Left lung (tissue), 10 donors: Measurements from ENCODE around the gene C16orf95. TPM values are rescaled to one million over a fixed set of nuclear protein-coding genes. Genes with fewer than 3 reads are reported as not detected.
A peak's percentile ranks its signal among the peaks of the same experiment; 100 is the strongest.

Experiments
- ATAC-seq: fragments of 200-7000 bp; cut with Tn5 transposase; one replicate; pipeline ENCODE4 v1.9.1; 2020; ENCODE audit warnings: moderate library complexity
- DNase-seq, 4 donors: peaks; one replicate each; pipeline ENCODE4 v3.0.0-alpha.2; 2013 to 2020
- H3K27ac ChIP-seq, 2 donors: fragments of 200-600 bp; sonication (generic) in 1 of 2; one replicate each; pipeline versions ENCODE4 v1.5.0 to v1.8.0; 2020 to 2021
- H3K27me3 ChIP-seq, 2 donors: fragments of 200-600 bp; sonication (generic) in 1 of 2; one replicate each; pipeline versions ENCODE4 v1.5.0 to v1.8.0; 2020 to 2021
- H3K36me3 ChIP-seq, 2 donors: fragments of 200-600 bp; sonication (generic) in 1 of 2; one replicate each; pipeline versions ENCODE4 v1.5.0 to v1.8.0; 2020 to 2021
- H3K4me1 ChIP-seq, 2 donors: fragments of 200-600 bp; one replicate each; pipeline ENCODE4 v1.8.0; 2021
- H3K4me3 ChIP-seq, 2 donors: fragments of 200-600 bp; sonication (generic) in 1 of 2; one replicate each; pipeline versions ENCODE4 v1.5.0 to v1.8.0; 2020 to 2021; ENCODE audit warnings: mild to moderate bottlenecking in 1 of 2
- H3K9me3 ChIP-seq, 2 donors: fragments of 200-600 bp; sonication (generic) in 1 of 2; one replicate each; pipeline versions ENCODE4 v1.5.0 to v1.8.0; 2020 to 2021
- CTCF ChIP-seq, 2 donors: fragments of 200-600 bp; sonication (generic) in 1 of 2; IDR thresholded peaks; one replicate each; pipeline versions ENCODE4 v1.5.0 to v1.8.0; 2021; ENCODE audit warnings: antibody characterized with exemption in 2 of 2
- intact Hi-C, 2 donors: fragments of 100-400 bp; cut with DNase I; formaldehyde crosslinking; loops; one replicate each; pipeline versions ENCODE4 v1.11.2 to v1.14.2; 2022
- polyA plus RNA-seq, 6 donors: library from polyadenylated mRNA; unstranded; fragments of 120-200 nt; gene quantifications; one replicate each; pipeline ENCODE4 v1.2.1, GENCODE V29; 2013; ENCODE audit not compliant: insufficient read length in 6 of 6
- total RNA-seq, 2 donors: library from RNA; stranded (reverse); fragmentation: NEBNext Ultra II Directional; extraction: Animal tissue kit (Norgen Biotek cat#: 25700); gene quantifications; one replicate each; pipeline ENCODE4 v1.2.1, GENCODE V29; 2021
- donor health status: DM: no; HTN: yes; CAD: no.
- donor health status: DM: no; HTN: no; CAD: no.

C16orf95 gene
- total and polyA plus RNA-seq, 8 donors, result 2.3 to 6.7 (median 3.6) TPM

DNA sequence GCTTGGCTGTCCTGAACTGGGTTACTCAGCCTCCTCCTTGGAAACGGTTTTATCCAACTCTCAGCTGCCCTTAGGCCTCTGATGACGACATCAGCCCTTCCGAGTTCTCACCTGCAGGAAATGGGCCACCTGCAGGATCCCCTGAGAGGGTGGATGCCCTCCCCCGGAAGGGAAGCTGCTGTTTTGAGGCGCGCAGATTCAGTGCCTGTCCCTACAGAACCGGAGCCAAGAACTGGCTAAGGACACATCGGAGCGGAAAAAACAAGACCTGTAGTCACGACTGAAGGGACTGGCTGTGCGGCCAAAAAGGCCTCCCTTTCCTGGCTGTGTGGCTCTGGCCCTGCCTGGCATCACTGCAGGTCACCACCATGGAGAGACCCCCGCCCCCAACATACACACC is 11.7 kb upstream of the C16orf95 start:
- H3K4me3 ChIP-seq, result no peak overlapping the region
- intact Hi-C loops, result no loop called here
- TF ChIP-seq CTCF (IDR thresholded peaks at IDR 0.05), result no peak

DNA sequence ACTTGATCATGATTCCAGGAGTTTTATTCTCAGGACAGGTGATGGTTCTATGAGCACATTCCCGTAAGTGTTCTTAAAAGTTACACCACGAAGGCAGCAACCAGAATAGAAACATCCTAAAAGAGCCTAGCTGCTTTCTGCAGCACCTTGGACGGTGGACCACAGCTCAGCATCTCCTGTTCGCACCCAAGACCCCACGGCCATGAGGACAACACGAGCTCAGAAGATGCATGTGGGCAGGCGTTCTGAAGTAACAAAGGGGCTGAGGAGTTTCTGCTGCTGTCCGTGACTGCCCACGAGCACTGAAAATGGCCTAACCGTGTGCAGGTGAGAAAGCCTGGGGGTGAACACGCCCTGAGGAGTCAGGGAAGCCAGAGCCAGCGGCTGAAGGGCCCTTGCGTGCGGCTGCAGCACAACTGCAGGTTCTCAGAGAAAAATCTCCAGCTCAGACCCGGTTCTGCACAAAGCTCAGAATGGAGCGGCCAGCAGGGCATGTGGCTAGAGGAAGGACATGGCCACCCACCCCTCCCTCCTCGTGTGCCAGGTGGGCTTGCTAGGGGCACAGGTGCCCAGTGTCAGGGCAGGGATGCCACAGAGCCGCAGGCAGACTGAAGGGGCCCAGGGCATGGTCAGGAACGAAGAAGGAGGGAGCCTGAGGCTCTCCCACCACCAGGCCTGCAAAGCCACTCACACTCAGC is 10.8 kb upstream of the C16orf95 start:
- intact Hi-C loops, result no loop called here
- ATAC-seq (no peak), DNase-seq (no peak)
- H3K36me3 ChIP-seq, result peaks cover 0 to 48% of the 10 kb centered on the region in 2 donors
- H3K4me1 ChIP-seq, result peaks cover 4 to 10% of the 10 kb centered on the region in 2 donors
- no peaks in the 10 kb centered on the region for H3K27me3 ChIP-seq
- H3K9me3 ChIP-seq, result no peaks in the 10 kb centered on the region
- no peak overlapping the region for H3K27ac ChIP-seq
- no peak for TF ChIP-seq CTCF (IDR thresholded peaks at IDR 0.05)
- no peak overlapping the region for H3K4me3 ChIP-seq

More for the DNA sequence above, 11.7 kb upstream of the C16orf95 start:
- H3K27ac ChIP-seq, result no peak overlapping the region
- no peaks in the 10 kb centered on the region for H3K27me3 ChIP-seq
- ATAC-seq (no peak), DNase-seq (peak in 1 of 4 donors; percentile 52)
- peaks cover 0 to 57% of the 10 kb centered on the region in 2 donors for H3K36me3 ChIP-seq
- peaks cover 4 to 10% of the 10 kb centered on the region in 2 donors for H3K4me1 ChIP-seq
- H3K9me3 ChIP-seq, result no peaks in the 10 kb centered on the region

DNA sequence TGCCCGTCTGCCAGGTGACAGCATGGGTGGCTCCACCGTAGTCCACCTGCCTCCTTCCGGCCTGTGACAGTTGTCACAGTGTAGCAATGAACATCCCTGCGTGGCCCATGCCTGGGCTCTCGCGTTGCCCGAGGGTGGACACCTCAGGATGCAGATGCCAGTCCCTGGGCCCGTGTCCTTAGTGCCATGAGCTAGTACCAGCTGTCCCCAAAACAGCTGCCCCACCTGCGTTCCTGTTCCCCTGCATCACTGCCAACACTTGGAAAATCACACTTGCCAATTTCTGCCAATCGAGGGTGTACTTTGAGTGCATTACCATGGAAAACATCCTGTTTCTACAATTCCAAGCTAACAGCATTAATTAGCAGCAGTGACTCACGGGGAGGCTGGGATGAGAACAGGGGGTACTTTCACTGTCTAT is 9.0 kb upstream of the C16orf95 start:
- DNase-seq (no peak), ATAC-seq (no peak)
- intact Hi-C loops, result no loop called here
- no peaks in the 10 kb centered on the region for H3K9me3 ChIP-seq
- H3K27me3 ChIP-seq, result no peaks in the 10 kb centered on the region
- TF ChIP-seq CTCF (IDR thresholded peaks at IDR 0.05), result no peak
- H3K4me1 ChIP-seq, result peaks cover 4 to 10% of the 10 kb centered on the region in 2 donors
- H3K27ac ChIP-seq, result no peak overlapping the region
- peaks cover 0 to 35% of the 10 kb centered on the region in 2 donors for H3K36me3 ChIP-seq
- no peak overlapping the region for H3K4me3 ChIP-seq

- ATAC-seq (no peak), DNase-seq (no peak)
- intact Hi-C loops, result no loop called here
- H3K27ac ChIP-seq, result no peak overlapping the region
- no peak for TF ChIP-seq CTCF (IDR thresholded peaks at IDR 0.05)
- H3K27me3 ChIP-seq, result no peaks in the 10 kb centered on the region
- peaks cover 0 to 28% of the 10 kb centered on the region in 2 donors for H3K36me3 ChIP-seq
- no peak overlapping the region for H3K4me3 ChIP-seq
- no peaks in the 10 kb centered on the region for H3K9me3 ChIP-seq
- H3K4me1 ChIP-seq, result peaks cover 4 to 10% of the 10 kb centered on the region in 2 donors
Observed at GRCh38 chr16:87325423-87325858, 8.2 kb upstream of the C16orf95 start.

DNA sequence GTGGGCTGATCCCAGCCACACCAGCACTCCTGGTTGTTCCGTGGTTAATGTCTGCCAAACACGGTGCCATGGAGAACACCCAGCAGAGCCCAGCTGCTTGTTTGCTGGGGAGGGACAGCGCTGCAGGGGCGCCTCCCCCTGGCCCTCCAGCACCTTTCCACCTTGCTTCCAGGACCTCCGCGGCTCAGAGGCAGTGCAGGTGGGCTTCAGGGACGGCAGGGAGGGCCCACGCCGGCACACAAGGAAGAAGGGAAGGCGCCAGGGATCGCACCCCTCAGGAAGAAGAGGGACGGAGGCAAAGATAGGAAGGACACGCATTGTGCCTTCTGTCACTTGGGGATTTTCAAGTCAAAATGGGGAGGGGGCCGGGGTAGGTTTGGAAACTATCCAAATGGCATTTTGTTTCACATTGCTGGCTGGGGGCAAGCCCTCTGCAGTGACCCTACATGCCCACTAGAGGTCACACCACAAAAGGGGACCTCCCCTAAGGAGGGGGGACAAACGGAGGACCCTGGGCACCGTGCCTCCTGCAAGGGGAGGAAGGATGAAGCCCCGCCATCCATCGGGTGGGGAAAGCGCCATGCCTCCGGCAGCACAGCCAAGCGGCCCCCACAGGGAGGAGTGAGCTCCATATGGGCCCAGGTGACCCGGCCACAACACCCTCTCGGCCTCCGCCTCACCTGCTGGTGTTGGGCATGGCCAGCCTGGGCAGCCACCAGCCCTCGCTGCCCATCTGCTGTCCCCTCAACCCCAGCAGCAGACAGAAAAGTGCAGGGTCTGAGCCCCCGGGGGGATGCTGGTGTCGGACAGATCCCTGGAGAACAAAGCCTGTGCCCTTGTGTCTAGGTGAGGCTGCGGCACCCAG is 7.5 kb upstream of the C16orf95 start:
- peak in 2 of 4 donors; percentile 39 to 72 for DNase-seq
- Histone ChIP-seq H3K27me3 (no peaks in the 10 kb centered on the region), H3K27ac (no peak overlapping the region), H3K9me3 (no peaks in the 10 kb centered on the region), H3K36me3 (peaks cover 0 to 20% of the 10 kb centered on the region in 2 donors), H3K4me1 (peaks cover 4 to 10% of the 10 kb centered on the region in 2 donors), H3K4me3 (no peak overlapping the region)
- intact Hi-C loops, result no loop called here
- ATAC-seq, result peak; percentile 76
- peak; percentile 67 to 79 for TF ChIP-seq CTCF (IDR thresholded peaks at IDR 0.05)
